Endothelial cell of hepatic sinusoid (primary cell): ENCODE results near the gene XG.
"Not testable (repeated sequence)": the region's sequence is repeated elsewhere in the genome, so short reads cannot be mapped to it uniquely, and the experiment has no call there.

ENCODE experiments used
- in situ Hi-C: cut with HindIII; loops from 2 replicates; pipeline ENCODE4 v1.10.0; 2017; ENCODE audit warnings: low sequenced_read_pairs

The XG gene

GRCh38 chrX:2812161-2812907, 60.5 kb downstream of the XG start:
- in situ Hi-C loops: not testable (repeated sequence)

- in situ Hi-C loops: no loop called here
These were observed 65.2 kb downstream of the XG start for GRCh38 chrX:2817036-2817435.

DNA sequence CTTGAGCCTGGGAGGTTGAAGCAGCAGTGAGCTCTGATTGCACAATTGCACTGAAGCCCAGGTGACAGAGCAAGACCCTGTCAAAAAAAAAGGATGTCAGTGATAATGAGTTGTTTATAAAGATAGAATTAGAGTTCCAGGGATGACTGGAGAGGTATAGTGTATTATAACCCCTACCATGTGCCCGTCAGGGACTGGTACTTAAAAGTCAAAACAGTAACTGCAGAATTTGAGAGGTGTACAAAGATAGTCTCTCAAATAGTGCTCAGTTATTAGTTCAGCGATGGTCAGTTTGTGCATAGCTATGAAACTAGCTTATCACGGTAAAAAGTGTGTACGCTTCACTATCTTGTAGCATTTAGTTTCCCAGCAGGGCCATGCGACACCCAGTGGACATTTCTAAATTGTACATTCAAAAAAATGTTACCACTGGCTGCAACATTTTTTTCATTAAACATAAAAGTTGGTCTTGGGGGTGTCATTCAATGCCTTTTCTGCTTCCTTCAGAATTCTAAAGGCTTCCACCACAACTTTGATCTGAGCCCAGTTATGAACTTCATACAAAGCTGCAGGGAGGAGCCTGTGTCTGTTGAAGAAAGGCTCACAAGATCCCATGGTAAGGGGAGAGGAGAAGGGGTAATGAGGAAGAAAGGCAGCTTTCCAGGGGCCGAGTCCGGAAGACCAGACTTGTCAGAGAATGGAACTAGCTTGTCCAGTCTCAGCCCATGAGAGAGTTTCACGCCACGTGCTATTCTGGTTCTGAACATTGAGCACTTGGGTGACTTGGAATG, 67.7 kb downstream of the XG start:
- in situ Hi-C loops: no loop called here

- in situ Hi-C loops: no loop called here
These were observed 68.4 kb downstream of the XG start for GRCh38 chrX:2820136-2820771.

- in situ Hi-C loops: no loop called here
These were observed 72.1 kb downstream of the XG start for GRCh38 chrX:2823795-2824386.

GRCh38 chrX:2824886-2825285, 73.0 kb downstream of the XG start:
- in situ Hi-C loops: no loop called here

DNA sequence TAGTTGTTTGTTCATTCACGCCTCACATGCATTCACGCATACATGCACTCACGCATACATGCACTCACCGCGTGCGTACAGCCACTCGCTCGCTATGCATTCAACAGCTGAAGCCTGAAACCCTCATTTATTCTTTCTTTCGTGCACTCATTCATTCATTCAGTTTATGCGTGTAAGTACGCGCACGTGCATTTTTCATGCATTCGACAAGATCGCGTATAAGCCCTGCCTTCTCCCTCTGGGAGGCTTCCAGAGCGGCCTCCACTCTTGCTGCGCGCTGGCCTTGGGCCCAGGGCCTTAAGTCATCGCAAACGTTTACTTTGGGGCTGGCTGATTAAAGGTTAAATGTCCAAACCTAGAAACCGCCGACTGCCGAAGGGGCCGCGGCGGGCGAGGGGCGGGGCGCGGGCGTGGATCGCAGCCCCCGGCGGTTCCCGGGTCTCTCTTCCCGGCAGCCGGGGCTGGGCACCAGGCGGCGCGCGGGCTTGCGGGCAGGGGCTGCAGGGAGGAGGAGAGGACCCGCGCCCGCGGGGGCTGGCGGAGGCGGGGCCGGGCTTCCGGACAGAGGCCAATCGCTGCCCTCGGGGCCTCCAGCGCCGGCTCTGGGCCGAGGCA, 76.6 kb downstream of the XG start, which contains the start of gene GYG2:
Gene GYG2, plus strand, starts transcription at position 587 of the 615 bp plus-strand sequence. CDS start 1,259 bp downstream, outside the sequence.
- in situ Hi-C loops: no loop called here

- in situ Hi-C loops: no loop called here
These were observed 77.1 kb downstream of the XG start for GRCh38 chrX:2828959-2829411.

- in situ Hi-C loops: no loop called here
These were observed 77.8 kb downstream of the XG start for GRCh38 chrX:2829469-2830246.

GRCh38 chrX:2831471-2832228, 79.8 kb downstream of the XG start:
- in situ Hi-C loops: no loop called here

- in situ Hi-C loops: no loop called here
These were observed 86.1 kb downstream of the XG start for GRCh38 chrX:2837961-2838360.

- in situ Hi-C loops: no loop called here
These were observed 89.1 kb downstream of the XG start for GRCh38 chrX:2840961-2841360.

DNA sequence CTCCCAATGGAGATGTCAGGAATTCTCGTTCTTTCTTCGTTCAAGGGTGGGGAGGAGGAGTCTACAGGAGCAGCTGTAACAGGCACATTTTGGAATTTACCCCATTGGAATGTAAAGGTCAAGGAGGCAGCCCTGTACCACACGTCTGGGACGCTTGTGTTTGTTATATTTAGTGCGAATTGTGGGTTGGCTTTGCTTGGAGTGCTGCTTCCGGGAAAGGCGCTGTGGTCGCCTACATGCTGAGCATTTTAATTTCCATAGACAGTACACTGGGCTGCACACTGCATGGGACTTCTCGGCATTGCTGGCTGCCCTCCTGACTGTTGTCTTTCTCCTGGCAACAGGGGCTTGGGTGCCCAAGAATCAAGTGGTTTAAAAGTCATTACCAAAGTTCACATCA, 89.7 kb downstream of the XG start:
- in situ Hi-C loops: no loop called here

GRCh38 chrX:2846992-2847391, 95.2 kb downstream of the XG start:
- in situ Hi-C loops: no loop called here

GRCh38 chrX:2848871-2849301, 97.0 kb downstream of the XG start:
- in situ Hi-C loops: no loop called here

DNA sequence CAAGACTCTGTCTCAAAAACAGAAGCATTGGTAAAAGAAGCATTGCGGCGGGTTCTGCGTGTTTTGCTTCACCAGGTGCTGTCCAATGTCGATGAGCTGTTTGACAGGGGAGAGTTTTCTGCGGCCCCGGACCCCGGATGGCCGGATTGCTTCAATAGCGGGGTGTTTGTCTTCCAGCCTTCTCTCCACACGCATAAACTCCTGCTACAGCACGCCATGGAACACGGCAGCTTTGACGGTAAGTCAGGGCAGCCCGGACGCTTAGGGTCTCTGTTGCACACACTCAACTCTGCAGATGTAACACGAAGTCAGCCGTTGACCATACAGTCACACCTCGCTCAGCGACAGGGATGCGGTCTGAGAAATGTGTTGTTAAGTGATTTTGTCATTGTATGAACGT, 103.1 kb downstream of the XG start:
- in situ Hi-C loops: loop anchor here (5.0 kb wide), 1 partner anchor 63 kb away; no protein-coding TSS in a partner anchor

- in situ Hi-C loops: no loop called here
These were observed 103.9 kb downstream of the XG start for GRCh38 chrX:2855761-2856160.

DNA sequence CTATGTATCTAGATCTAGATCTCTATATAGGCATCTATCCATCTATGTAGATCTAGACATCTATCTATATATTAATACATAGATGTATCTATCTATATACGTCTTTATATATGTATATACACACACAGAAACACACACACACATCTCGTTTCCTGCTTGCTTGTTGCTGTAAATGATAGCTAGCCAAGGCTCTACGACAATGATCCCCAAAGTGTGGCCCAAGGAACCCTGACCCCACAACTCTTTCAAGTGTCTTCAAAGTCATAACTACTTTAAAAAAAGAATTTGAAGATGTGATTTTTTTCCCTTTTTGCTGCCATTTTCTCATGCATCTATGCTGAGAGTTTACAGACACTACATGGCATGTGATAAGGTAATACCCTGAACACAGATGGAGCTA, 105.7 kb downstream of the XG start:
- in situ Hi-C loops: no loop called here

DNA sequence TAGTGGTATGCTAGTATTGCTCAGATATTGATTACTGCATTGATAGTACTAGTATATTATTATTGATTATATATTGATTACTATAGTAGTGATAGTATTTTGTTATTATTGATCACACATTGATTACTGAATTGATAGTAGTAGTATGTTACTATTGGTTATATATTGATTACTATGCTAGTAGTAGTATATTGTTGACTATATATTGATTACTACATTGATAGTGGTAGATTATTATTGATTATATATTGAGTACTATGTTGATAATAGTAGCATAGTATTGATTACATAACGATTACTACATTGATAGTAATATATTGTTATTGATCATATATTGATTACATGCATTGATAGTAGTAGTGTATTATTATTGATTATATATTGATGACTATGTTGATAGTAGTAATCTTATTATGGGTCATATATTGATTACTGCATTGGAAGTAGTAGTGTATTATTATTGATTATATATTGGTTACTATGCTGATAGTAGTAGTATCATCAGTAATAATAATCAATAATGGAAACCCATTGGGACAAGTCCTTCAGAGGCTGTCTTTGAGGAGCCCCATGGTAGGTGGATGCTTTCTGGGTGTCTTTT, 107.5 kb downstream of the XG start:
- in situ Hi-C loops: no loop called here
